Transverse colon (tissue), 3 donors: ENCODE results near the gene CSNK1E.

Experiments used
- CTCF ChIP-seq, 5 experiments: fragments of 200-600 bp in 3 of 5; fragments of 450-650 bp in 2 of 5; sonication (generic) in 3 of 5; IDR thresholded peaks; 1 replicate in 2 of 5; 2 replicates in 3 of 5; pipeline ENCODE4 v1.5.1; 2016 to 2017; ENCODE audit warnings: antibody characterized with exemption in 5 of 5, inconsistent platforms in 3 of 5, mild to moderate bottlenecking in 2 of 5, moderate library complexity in 1 of 5
- EP300 ChIP-seq: sonication (generic); formaldehyde crosslinking; IDR thresholded peaks from one replicate; pipeline ENCODE4 v1.6.1; 2017; ENCODE audit warnings: antibody characterized with exemption, low read depth
- POLR2A ChIP-seq: fragments of 450-650 bp; IDR thresholded peaks from one replicate; pipeline ENCODE4 v1.6.1; 2016; ENCODE audit warnings: antibody characterized with exemption, mild to moderate bottlenecking, moderate library complexity

GRCh38 chr22:38260761-38261681, 56.2 kb downstream of the CSNK1E start:
- TF ChIP-seq CTCF (IDR thresholded peaks at IDR 0.05) (peak in 1 of 5 experiments; percentile 5), POLR2A (no peak), EP300 (no peak)
